ENCODE results near the gene CYFIP1.

CYFIP1 gene

DNA sequence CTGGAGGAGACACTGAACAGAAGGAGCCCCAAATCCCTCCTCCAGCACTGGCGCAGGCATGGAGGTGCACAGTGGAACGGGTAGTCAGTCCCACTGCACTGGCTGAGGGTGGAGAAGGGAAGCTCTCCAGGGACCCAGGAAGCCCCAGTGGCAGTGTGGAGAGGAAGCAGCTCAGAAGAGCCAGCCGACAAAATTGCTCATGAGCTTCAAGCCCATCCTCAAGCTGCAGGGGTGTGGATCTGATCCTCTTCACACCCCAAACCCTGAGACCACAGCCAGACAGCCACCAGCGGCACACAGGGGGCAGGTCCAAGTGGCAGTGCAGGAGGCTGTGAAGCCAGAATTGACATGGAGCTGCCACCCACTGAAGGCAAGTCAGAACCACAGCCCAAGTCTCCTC is 32.1 kb downstream of the CYFIP1 start:
- DNase-seq = no peak

GRCh38 chr15:22947101-22948000 is 32.8 kb downstream of the CYFIP1 start:
- DNase-seq = no peak

DNA sequence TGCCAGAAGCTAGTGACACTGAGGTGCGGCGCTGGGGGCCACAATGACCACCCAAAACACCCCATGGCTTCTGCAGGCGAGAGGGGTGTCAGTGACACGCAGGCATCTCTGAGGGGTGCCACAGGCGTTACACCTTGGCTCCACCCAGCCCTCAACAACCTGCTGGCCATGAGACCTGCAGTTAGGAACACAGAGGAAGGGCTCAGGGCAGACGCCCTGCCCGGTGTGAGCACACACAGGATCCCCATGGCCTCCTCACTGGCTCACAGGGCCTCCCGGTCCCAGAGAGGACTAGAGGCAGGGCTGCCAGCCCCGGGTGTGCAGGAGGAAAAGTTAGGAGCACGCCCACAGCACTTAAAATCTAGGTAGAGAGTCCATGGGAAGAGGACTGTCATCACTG is 35.1 kb downstream of the CYFIP1 start:
- DNase-seq = no peak

- no peak for DNase-seq
Measured at GRCh38 chr15:22944651-22945050, 35.5 kb downstream of the CYFIP1 start.

DNA sequence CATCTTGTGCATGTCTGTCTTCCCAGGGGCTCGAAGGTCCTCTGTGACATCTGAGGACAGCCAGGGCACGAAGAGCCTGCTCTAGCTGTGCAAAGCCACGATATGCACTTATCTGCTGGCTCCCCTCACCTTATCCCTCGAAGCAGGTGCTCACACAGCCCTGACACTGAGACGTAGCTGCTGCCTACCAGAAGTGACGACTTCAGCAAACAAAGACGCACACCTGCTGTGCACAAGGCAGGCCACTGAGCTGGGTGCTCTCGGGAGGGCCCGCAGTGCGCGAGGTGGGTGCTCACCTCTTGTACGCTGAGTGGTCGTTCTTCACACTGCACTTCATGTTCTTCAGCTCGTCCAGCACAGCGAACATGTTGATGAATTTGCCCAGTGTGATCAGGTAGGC is 37.3 kb downstream of the CYFIP1 start:
- DNase-seq = no peak

GRCh38 chr15:22942306-22942855 is 37.8 kb downstream of the CYFIP1 start:
- DNase-seq = no peak

DNA sequence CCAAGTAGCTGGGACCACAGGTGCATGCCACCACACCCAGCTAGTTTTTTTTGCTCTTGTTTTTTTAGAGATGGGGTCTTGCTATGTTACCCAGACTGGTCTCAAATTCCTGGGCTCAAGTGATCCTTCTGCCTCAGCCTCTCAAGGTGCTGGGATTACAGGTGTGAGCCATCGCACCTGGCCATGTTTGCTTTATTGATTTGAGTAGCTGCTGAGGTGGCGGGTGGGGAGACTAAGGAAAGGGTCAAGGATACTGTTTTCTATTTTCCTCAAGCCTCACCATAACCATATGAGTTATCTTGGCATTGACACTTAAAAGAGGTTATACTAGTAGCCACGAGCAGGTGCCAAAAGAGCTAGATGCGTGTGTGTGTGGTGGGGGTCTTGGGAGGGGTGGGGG is 39.0 kb downstream of the CYFIP1 start:
- no peak for DNase-seq

DNA sequence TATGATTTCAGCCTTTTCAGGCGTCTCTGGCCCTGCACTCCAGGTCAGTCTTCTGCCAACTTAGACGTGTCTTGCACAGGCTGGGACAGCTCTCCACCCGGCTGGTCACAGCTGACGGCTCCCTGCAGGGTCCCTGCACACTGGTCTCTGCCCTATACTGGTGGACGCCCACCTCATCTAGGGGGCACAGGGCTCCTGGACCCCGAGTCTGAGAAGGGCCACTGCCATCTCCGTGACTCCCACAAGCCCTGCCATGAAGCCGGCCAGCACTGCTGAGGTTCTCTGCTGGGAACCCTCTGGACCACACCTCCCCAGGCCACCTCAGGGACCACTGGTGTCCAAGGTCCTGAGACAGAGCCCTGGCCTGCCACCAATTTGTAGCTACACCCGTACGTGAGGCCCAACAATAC is 40.5 kb downstream of the CYFIP1 start:
- DNase-seq = no peak

DNA sequence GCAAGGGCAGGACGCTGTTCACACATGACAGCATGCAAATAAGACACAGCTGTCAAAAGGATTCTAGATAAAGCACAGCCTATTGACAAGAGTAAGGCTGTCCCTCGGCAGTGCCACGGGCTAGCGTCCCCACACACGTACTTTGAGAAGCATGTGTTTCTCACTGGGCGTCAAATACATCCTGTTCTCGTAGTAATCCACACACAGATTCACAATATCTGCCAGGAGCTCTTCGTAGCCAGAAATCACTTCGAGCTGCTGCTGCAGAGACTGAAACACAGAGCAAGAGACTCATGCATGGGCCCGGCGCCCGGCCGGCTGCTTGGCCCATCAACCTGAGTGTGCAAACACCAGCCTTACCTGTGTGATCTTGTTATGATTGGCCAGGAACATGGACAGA is 41.1 kb downstream of the CYFIP1 start:
- no peak for DNase-seq

DNA sequence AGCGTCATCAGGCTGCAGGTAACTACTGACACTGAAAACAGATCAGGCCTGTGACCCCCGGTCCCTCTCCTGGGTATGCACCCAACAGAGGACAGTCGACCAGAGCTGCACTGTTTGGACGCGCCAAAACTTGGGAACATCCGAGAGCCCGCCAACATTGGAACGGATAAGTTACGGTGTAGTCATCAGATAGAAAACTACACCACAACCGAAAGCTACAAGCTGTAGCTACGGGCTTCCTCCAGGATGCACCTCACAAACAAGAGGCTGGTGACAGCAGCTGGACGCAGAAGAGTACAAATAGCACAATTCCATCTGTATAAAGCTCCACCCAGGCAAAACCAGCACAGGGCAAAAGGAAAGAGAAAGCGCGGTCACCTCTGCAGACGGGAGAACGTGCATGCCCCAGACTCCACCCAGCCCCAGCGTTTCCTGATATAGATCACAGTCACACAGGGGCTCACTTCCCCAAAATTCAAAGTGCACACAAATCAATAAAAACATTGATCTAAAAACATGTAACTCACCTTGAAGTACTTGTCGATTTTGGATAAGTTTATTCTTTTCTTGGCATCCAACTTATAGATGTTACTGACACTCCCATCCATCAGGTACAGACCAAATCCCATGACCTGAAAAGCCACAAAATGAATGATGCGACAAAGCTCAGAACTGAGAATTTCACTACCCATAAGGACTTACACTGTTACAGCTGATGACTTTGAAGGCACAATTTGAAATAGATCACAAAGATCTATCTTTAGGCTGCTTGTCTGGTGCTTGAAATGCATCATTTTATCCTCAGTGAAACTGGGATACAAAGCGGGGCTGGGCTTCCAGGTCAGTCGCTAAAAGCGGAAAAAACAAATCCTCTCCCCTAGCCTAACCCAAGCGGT is 43.3 kb downstream of the CYFIP1 start:
- DNase-seq = no peak

DNA sequence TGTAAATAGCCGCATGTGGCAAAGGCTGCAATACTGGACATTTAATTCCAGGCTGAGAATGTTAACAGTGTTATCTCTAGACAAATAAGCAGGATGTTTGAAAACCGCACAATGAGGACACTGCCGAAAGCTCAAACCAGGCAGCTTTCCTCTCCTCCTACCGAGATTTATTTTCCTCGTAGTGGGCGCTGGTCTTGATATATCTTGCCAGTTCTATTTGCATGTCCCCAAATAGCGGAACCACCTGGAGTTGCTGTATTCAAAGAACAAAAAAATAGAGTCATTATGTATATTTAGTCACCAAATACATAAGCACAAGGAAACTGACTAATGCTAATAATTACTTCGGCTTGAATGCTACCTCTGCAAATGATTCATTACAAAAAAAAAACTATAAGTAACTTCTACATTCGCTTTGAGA is 46.5 kb downstream of the CYFIP1 start:
- DNase-seq = no peak

DNA sequence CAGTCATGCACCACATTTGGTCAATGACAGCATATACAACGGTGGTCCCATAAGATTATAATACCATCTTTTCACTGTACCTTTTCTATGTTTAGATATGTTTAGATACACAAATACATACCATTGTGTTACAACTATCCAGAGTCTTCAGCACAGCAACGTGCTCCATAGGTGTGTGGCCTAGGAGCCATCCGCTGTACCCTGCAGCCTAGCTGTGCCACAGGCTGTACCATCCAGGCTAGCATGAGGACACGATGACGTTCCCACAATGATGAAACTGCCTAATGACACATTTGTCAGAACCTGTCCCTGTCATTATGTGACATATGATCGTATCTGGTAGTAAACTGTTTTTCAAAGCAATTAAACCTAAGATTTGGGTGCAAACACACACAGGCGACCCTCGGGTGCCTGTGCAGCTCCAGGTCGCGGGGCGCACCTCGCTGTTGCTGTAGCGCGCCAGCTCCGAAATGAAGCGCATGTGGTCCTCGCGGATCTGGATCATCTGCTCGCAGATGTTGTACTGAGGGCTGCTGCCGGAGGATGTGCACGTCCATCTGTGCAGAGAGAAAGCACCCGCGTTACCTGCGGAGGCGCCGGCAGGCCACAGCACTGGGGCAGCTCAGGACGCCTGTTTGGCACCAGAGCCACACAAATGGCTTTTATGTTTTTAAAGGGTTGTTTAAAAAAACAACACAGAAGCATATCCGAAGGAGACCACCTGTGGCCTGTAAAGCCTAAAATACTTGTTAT is 48.2 kb downstream of the CYFIP1 start:
- no peak for DNase-seq

DNA sequence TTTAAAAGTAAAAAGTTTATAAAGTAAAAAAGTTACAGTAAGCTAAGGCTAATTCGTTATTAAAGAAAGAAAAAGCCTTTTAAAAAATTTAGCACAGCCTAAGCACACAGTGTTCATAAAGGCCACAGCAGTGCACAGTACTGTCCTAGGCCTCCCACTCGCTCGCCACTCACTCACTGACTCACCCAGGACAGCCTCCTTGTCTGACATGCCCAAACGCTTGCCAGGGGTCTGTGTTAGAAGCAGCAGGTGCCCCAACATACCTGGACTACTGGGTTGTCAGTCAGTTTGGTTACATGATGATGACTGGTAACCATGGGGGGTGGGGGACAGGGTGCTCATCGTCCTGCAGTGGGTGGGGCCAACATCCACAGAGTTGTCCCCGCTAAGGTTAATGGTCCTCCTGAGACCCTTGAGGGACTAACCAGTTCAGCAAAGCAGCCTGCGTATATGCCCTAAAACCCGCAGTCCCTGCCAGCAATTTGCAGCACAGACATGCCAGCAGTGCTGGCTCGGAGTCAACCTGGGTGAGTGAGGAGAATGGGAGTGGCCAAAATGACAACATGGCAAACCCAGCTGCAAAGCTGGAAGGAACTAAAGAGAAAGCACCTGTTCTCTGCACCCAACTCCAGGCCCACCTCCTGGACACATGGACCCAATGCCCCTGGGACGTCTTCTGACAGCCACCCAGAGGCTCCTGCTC is 49.2 kb downstream of the CYFIP1 start:
- no peak for DNase-seq

DNA sequence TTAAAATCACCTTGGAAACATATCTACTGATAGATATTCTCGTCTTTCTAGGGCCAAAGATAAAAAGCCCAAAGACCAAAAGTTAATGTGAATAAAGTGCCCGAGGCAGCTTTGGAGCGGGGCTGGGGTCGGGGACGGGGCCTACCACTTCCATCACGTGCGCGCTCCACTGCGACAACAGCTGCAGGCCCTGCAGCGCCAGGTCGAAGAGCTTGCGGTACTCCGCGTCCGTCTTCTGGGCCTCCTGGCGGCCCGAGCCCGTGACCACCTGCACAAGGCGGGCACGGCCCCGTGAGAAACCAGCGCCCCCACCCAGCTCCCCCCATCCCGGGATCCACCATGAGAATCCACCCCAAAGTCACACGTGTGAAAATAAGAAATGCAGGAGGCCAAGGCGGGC is 52.4 kb downstream of the CYFIP1 start:
- DNase-seq = no peak

GRCh38 chr15:22925875-22926274 is 54.3 kb downstream of the CYFIP1 start:
- no peak for DNase-seq

- DNase-seq = no peak
Measured at GRCh38 chr15:22922003-22922402, 58.2 kb downstream of the CYFIP1 start.

GRCh38 chr15:22919171-22919570 is 61.0 kb downstream of the CYFIP1 start:
- DNase-seq = no peak

- no peak for DNase-seq
Measured at GRCh38 chr15:22918596-22919140, 61.5 kb downstream of the CYFIP1 start.

DNA sequence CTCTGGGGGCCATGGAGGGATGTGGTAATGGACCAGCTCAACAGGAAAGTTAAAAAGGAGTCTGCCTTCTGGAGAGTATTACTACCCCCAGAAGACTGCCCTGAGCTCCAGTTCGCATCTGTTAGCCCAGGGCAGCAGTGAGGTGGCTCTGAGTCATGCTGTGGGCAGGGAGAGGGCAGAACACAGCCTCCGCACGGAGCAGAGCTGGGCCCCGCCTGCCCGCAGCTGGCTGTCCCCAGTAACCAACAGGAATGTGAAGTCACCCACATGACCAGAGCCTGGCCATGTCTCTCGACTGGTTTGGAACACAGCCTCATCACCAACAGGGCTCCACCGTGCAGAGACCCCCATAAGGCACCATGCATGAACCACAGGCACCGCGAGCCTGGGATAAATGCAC is 62.1 kb downstream of the CYFIP1 start:
- no peak for DNase-seq

DNA sequence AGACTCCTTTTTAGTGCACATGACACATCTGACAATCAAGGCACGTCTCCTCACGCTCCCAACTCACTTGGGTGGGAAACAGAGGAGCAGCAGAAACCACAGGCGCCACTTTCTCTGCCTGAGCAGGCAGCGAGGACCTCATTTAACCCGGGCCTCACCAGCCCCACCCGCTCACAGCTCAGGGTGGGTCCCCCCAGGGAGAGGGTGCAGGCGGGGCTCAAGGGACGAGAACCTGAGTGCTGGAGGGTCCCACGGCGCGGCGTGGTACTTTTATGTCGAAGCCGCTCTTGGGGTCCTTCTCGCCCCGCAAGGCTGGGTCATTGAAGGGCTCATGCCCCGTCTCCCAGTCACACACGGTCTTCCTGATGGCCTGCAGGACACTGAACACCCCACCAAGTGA is 62.6 kb downstream of the CYFIP1 start:
- DNase-seq = no peak

DNA sequence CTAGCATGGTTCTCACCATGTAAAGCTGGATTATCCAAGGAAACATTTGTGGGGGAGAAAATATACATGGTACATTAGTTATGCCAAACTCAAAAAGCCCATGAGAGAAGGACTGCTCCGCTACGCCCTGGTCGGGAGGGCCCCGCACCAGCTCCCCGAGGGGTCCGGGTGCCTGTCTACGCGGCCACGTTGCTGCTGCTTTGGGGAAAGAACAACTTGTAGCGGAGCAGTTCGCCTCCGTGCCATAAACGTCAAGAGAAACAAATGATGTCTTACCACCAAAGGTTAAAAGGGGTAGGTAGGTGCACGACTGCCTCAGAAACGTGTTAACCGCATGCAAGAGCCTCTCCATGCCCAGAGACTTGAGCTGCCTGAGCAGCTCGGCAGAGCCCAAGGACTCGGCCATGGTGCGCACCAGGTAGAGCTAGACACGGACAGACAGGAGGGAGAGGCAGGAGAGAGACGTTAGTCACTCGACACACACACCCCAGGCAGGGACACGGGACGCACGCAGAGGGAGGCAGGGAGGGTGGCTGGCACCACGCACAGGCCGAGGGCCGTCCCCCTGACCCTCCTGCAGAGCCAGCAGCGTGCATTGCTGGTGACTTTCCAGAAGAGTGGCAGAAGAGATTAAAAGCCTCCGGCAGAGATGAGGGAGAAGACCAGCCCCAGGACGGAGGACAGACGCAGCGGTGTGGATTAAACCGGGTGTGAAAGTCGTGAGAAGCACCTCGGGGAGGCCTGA is 63.4 kb downstream of the CYFIP1 start:
- DNase-seq = no peak

Data from stimulated activated CD4-positive, alpha-beta T cell treated with anti-CD3 and anti-CD28 coated beads, Interleukin-12 subunit alpha, Interleukin-12 subunit beta, amount 100 ng/mL, for 4 hours (primary cell).